PC-3 (cell line): Measurements from ENCODE around the gene ZRANB3.

Experiments
- CTCF ChIP-seq: fragments of 300-600 bp; sonication (generic); conservative IDR thresholded peaks from 2 replicates; pipeline ENCODE4 v1.5.1; 2017; ENCODE audit warnings: antibody characterized with exemption, low read depth, mild to moderate bottlenecking, low read length
- EZH2 ChIP-seq: fragments of 300-600 bp; sonication (generic); IDR thresholded peaks from one replicate; pipeline ENCODE4 v1.6.1; 2017; ENCODE audit warnings: antibody characterized with exemption, mild to moderate bottlenecking, low read length; ENCODE audit not compliant: unreplicated experiment

- TF ChIP-seq CTCF = no peak
- TF ChIP-seq EZH2 = no peak
These were observed 18.9 kb downstream of the ZRANB3 start for GRCh38 chr2:135512099-135512498.
